Heart left ventricle (tissue), 13 donors: ENCODE measurements around the gene OXLD1.

Source experiments
- POLR2A ChIP-seq, 2 donors: fragments of 450-650 bp; IDR thresholded peaks; one replicate each; pipeline ENCODE4 v1.6.1; 2017; ENCODE audit warnings: antibody characterized with exemption in 2 of 2, mild to moderate bottlenecking in 2 of 2, moderate library complexity in 2 of 2
- TF ChIP-seq, protein P1 (sequence below), 12 donors: fragments of 200-600 bp; sonication (generic) in 4 of 12; IDR thresholded peaks; one replicate each; pipeline versions ENCODE4 v1.5.0 to v1.8.0; 2018 to 2022; ENCODE audit warnings: antibody characterized with exemption in 12 of 12, mild to moderate bottlenecking in 5 of 12
- donor health status: ischemic (EF 13 %, LVEDD 7.1; RV severe dilation, severe dysfunction).
- donor health status: DM: no; HTN: yes; CAD: no.
- donor health status: DM: no; HTN: no; CAD: no.
- donor health status: ischemic (EF 25% LVEDD 6.9; RV normal size, moderate dysfunction).
- donor health status: ischemic (EF 25% LVEDD 5.7; RV mildly dilated, moderate dysfunction).
- donor health status: ischemic (EF 35%, LVEDD 5.7; RV mildly dilated, moderate dysfunction).
- donor health status: nonischemic (EF 11% LVEDD 7.7; RV severe dilation, severe dysfunction).
- donor health status: DM: yes; HTN: yes; CAD: no.
- donor health status: PGD.
- donor health status: ischemic (EF 29% LVEDD 5.4; RV normal size, mild dysfunction).
- donor health status: nonischemic (EF 23%, LVEDD 6.1; RV moderate dilation, normal function).

DNA sequence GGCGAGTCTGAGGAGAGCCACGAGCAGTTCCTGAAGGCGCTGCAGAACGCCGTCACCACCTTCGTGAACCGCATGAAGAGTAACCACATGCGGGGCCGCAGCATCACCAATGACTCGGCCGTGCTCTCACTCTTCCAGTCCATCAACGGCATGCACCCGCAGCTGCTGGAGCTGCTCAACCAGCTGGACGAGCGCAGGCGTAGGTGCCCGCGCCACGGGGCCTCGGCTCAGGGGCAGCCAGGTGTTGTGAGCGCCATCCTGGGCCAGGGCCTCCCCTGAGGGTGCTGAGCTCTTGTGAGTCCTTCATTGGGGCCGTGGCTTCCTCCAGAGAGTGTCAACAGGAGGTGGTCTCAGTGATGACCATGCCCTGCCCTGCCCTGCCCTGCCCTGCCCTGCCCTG, 29.4 kb upstream of the OXLD1 start:
- TF ChIP-seq, protein P1, sequence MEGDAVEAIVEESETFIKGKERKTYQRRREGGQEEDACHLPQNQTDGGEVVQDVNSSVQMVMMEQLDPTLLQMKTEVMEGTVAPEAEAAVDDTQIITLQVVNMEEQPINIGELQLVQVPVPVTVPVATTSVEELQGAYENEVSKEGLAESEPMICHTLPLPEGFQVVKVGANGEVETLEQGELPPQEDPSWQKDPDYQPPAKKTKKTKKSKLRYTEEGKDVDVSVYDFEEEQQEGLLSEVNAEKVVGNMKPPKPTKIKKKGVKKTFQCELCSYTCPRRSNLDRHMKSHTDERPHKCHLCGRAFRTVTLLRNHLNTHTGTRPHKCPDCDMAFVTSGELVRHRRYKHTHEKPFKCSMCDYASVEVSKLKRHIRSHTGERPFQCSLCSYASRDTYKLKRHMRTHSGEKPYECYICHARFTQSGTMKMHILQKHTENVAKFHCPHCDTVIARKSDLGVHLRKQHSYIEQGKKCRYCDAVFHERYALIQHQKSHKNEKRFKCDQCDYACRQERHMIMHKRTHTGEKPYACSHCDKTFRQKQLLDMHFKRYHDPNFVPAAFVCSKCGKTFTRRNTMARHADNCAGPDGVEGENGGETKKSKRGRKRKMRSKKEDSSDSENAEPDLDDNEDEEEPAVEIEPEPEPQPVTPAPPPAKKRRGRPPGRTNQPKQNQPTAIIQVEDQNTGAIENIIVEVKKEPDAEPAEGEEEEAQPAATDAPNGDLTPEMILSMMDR (IDR thresholded peaks at IDR 0.05) = no peak
- TF ChIP-seq POLR2A (IDR thresholded peaks at IDR 0.05) = no peak
